DMS79 treated with DMSO at 0.1 percent for 48 hours (cell line): ENCODE results near the gene TEAD4.

Experiments used
- DNase-seq: peaks from one replicate; lab custom pipeline; 2025; lab: John Stamatoyannopoulos, UW

TEAD4 gene

DNA sequence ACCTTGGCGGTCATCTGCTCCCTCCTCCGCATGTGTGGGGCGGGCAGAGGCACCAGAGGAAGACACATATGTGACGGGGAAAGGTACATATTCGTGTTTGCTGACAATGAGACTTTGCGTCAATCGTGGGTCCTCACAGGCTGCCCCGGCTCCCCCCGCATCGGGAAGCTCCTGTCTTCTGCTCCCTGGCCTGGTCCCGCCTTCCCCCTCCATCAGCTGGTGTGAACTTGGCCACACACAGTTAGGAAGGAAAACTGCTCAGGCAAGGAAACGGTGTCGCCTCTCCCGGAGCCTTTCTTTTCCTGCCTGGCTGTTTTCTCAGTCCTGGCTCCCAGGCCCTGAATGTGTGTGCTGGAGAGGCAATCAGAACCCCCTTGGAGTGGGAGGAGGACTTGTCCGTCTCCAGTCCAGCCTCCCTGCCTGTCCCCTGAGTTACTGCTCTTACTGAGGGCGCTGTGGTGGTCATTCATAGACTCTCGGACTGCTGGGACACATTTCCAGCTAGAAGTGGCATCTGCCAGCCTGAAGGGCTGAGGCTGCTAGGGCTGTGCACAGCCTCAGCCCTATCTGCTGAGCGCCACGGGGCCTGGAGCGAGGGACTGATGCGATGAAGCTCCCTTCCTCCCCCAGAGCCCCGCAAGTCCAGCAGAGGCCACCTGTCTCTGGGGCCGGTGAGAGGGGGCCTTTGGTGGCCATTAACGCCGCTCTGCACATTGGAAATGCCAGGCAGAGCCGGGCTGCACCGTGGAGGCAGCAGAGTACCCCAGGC is 73.8 kb downstream of the TEAD4 start:
- no peak for DNase-seq

DNA sequence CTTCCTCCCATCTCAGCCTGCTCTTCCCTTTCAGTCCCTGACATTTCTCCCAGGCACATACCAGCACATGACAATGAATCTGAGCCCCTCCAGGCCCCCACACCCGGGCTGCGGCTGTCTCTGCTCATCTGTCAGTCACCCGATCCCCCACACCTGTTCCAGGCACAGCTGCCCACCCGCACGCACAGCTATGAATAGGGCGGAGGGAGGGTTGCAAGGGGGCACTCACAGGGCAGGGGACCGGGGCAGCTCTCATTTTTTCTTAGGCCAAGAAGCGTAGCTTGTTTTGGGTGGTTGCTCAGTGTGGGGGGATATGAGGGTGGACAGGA is 74.3 kb downstream of the TEAD4 start:
- DNase-seq = no peak

DNA sequence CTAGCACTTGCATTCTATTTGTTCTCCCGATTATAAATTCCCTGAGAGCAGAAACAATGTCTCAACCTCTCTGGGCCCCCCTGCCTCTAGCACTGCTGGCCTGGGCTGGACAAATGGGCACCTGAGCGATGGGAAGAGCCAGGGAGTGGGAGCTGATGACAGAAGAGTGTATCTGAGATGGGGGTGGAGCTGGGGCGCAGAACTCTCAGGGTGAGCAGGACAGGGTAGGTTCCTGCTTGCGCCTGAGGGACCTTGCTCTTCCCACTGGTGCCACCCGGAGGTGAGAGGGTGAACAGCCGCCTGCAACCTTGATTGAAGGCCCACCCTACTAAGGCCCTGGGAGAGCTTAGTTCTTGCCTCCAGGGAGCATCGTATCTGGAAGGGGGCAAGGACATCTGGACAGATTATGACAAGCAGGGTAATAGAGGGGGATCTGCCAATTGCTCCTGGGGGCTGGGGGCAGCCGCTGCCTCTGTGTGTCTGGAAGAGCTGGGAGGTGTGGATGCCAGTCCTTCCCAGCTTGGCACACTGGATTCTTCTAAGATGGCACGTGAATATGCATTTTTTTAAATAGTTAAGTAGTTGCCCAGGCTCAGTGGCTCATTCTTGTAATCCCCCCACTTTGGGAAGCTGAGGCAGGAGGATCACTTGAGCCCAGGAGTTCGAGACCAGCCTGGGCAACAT is 75.0 kb downstream of the TEAD4 start:
- DNase-seq = peak; percentile 36

DNA sequence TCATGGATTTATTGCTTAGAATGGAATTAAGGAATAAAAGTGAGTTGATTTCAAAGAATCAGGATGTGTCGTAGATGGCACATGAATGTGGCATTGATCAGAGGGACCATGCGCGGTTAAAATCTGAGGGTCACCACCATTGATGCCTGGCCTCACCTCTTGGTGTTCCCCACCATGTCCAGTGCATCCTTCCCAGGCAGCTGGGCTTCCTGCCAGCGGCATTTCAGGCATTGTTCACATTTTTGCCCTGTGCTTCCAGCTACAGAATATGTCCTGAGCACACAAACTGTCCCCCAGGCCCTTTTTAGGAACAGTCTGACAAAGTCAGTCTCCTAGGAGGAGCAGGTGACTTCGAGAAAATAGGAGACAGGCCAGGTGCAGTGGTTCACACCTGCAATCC is 76.0 kb downstream of the TEAD4 start:
- DNase-seq = no peak

DNA sequence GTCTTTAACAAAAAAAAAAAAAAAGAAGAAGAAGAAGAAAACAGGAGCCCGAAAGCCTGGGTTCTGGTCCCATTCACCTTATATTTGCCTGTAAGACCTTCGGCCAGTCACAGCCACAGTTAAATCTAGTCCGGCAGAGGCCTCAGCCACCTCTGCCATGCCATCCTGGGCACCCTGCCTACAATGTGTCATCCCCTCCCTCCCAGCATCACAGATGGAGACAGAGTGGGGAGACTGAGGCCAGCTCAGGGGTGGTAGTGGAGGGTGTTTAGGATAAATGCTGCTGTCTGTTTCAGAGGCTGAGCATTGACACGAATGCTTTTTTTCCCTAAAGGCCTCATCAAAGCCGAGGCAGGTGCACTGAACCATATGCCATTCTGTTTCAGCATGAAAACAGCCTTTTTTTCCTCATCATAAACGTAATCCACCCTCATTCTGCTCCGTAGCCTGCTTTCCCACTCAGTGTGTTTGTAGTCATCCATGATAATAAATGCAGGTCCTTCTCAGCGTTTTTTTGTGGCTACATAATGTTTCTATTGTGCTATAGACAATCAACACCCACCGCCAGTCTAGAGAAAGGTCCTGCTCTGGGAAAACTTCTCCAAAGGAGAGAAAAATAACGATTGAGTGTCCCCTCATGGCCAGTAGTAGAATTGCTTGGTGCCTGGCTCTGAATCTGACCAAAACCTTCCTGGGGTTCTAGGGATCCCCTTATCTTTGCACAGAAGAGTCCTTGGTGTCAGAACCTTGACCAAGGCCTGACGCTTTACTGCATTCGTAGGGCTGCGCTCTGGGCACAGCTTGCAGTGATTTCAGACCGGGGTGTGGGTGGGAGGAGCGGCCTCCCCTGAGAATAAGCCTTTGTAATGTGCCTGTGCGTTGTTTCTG is 76.9 kb downstream of the TEAD4 start:
- no peak for DNase-seq

DNA sequence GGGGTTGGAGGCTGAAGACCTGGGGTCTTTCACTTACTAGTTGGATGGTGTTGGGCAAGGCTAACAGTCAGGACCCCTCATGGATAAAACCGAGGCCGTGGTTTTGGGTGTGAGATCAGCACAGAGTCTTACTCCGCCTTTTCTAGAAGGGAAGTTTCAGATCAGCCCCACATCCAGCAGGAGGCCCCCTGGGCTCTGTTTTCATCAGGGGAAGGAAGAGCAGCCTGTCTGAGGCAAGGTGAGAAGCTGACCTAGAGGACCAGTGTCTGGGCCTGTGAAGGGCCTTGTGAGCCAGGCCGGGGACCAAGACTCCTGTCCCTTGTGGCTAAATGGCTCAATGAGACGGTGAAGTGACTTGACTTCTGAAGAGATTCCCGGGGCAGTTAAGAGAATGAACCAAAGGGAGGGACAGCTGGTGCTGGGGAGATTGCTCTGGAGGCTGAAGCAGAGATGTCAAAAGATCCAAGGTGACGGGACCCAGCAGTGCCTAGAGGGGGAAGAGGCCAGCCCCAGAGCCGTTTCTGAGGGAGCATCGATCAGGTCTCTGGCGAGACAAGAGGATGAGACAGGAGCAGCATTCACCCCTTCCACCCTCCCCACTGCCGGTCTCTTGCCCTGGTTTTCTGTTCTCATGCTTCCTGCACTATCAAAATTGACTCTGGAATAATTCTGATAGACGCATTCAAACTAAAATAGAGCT is 77.9 kb downstream of the TEAD4 start:
- DNase-seq = no peak

DNA sequence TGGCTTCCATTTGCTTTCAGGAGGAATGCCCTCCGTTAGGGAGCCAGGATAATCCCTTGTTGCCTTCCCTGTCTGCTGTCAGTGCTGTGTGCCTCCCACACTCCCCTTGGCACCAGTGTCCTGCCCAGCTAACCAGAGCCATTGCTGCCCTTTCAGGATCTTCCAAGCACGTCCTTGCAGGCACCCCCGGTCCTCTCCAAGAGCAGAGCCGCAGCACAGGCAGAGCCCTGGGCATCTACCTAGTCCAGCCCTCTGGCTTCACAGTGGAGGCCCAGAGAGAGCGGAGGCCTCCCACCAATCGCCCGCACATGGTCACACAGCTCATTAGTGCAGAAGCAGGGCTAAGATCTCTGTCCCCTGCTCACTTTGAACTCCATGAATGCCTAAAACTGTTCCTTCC is 79.0 kb downstream of the TEAD4 start:
- no peak for DNase-seq

DNA sequence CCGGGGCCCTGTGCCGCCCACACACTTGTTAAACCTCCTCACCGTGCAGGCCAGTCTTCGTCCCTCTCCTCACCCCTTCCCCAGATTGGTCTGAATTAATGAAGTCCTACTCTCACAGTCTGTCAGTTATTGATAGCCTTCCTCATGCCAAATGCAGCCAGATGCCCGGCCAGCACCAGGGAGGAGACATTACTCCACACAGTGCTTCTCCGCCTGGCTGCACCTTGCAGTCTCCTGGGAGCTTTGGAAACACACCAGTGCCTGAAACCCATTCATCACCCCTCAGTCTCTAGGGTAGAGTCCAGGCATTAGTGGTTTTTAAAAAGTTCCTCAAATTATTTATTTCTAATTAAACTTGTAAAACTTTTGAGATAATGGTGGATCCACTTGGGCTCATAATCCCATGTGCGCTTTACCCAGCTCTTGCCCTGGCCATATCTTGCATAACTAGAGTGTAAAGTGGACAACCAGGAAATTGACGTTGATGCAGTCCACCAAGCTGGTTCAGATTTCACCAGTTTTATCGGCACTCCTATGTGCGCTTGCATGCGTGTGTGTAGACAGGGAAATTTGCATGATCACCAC is 79.8 kb downstream of the TEAD4 start:
- no peak for DNase-seq

DNA sequence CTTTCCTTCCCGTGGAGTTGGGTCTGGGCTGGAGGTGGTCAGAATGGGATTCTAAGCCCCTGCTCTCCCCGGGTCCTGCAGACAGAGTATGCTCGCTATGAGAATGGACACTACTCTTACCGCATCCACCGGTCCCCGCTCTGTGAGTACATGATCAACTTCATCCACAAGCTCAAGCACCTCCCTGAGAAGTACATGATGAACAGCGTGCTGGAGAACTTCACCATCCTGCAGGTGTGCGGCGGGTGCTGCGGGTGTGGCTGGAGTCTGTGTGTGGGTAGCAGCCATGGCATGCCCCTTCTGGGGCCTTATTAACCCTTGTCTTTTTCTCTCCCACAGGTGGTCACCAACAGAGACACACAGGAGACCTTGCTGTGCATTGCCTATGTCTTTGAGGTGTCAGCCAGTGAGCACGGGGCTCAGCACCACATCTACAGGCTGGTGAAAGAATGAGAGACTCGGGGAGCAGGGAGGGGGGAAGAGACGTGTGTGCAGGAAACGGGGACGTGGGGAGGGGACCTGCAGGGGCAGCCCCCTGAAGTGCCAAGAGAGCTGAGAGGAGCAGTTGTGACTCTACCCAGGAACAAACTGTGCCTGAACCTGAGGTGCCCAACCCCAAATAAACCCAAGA is 80.9 kb downstream of the TEAD4 start:
- no peak for DNase-seq

DNA sequence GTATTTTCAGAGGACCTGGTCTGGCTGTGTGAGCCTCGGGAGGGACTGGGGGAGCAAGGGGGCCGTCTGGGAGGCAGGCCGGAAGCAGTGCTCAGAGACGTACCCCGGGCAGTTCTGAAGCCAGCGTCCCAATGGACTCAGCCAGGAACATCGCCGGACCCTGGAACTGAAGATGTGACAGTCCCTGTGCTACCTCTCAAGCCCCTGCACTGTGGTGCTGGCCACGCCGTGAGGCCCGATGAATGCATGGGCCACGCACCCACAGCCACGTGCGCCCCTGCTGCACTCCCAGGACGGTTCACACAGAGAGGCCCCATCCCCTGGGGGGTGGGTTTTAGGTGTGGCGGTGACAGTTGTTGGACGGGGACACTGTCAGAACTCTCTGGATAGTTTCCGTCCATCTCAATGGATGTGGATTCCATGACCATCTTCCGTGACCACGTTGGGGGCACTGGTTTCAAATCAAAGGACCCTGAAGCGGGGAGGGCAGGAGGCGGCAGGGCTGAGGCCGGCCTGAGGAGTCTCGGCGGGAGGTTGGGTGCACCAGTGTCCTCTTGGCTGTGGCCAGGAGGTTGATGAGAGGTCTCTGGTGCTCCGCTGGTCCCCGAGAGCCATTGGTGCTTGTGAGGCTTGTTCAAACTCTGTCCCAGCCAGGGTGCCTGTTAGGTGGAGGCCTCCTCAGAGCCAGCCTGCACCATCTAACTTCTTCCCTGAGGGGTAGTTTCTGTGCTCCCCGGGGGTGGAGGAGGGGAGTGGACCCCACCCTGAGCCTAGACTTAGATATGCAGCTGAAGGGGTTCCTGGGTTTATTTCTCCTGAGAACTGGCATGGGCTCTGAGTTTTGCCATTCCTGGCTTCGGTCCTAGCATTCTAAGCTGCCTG is 81.7 kb downstream of the TEAD4 start:
- no peak for DNase-seq

DNA sequence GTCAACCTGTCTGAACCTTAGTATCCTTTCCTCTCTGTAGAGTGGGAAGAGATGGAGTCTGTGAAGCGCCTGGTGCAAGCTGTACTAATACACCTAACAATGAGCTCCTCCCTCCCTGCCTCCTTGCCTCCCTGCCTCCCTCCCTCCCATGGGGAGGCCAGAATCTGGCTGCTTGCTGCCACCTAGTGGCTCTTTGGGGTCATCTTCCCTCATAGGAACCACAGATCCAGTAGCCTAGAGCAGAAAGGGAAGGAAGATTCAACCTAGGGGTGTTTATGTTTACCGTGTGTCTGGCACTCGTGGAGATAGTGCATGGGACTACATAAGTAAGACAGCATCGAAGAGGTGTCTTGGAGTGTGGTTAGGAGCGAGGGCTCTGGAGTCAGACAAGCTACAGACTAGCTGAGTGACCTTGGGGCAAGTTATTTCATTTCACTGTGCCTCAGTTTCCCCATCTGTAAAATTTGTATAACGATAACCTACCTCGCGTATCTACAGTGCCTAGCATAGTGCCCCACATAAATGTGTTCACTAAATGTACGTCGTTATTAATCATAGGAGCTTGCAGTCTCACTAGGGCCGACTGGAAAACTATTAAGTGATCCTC is 82.5 kb downstream of the TEAD4 start:
- peak; percentile 70 for DNase-seq

DNA sequence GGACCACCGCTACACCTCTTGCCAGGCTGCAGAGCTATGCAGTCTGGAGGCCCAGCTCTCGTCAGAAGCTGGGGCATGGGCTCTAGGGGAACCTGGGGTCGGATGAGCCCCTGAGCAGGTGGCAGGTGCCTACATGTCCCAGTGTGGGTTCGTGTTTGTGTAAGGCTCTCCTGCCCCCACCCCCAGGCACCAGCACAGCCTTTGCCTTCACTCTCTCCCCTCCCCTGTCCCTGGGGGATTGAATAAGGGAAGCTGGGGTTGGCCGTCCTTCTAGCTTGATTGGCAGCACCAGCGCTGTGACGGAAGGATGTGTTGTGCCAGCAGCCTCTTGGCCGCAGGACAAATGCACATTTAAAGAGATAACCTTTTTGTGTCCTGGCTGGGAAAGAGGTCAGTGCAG is 83.2 kb downstream of the TEAD4 start:
- DNase-seq = peak; percentile 28

DNA sequence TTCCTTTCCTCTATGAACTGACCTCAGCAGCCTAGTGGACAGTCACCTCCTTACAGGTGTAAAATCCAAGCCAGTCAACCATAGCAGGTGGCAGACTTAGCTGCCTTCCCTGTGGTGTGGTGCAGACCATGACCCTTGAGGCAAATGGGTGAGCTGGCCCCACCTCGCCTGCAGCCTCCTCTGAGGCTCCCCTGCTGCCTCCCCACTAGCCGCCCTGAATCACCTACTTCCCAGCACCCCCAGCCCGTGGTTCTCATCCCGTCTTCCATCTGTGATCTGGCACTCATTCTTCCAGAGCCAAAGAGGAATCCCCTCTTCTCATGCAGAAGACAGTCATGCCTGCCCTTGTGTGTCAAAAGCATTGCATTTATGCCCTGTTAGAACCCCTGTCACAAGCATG is 83.6 kb downstream of the TEAD4 start:
- DNase-seq = no peak

DNA sequence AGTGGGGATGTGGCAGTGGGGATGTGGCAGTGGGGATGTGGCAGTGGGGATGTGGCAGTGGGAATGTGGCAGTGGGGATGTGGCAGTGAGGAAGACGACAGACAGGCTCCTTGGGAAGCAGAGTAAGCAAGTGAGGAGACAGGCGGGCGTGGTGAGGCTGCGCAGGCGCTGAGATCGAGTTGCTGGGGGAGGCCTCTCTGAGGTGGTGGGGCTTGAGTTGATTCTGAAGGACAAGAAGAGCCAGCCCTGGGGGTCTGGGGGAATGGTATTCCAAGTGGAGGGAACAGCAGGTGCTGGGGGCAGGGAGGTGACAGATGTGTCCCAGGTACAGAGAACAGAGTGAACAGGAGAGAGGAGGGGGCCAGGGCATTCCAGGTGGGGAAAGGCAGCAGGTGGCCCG is 84.2 kb downstream of the TEAD4 start:
- DNase-seq = no peak

DNA sequence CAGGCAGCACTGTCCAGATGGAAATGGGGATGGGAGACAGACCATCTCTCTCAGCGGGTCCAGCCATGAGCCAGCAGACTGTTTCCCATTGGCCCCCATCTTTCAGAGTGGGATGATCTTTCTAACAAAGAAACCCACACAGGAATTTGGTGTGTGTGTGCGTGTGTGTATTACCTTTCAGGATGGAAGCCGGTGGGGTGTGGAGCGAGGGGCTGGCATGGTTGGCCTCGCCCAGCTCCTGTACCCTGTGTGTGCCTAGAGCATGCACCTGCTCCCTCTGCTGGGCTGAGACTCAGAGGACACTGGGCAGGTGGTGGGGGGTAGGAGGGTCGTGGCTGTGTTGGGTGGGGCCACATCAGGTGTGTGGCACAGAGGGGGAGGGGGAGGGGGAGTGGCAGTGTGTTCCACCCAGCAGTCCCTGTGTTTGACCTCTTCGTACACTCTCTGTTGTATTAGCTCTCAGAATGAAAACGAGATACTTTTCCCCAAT is 85.0 kb downstream of the TEAD4 start:
- no peak for DNase-seq

DNA sequence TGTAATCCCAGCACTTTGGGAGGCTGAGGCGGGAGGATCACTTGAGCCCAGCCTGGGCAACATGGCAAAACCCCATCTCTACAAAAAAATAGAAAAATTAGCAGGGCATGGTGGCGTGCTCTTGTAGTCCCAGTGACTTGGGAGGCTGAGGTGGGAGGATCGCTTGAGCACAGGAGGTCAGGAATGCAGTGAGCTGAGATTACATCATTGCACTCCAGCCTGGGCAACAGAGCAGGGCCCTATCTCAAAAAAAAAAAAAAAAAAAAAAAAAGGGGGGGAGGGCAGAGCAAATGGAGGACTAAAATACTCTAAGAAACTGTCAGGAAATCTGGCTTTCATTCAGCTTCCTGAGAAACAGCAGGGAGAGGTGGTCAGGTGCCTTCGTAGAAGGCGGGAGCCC is 86.3 kb downstream of the TEAD4 start:
- no peak for DNase-seq

DNA sequence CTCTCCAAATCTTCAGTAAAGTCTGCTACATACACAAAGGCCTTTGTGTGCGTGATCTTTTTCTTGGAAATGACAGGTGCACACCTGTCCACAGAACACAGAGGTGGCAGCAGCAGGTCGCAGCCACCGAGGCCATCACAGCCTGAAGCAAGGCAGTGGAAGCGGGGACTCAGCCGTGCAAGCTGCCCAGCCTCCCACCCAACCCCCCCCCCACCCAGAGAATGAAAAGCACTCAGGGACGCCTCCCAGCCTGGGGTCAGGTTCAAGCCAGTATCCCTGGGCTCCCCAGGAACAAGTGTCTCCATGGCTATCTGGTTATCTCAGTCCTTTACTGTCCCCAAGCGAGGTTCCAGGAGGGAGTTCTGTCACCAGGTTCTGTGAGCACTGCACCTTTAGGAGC is 86.8 kb downstream of the TEAD4 start:
- no peak for DNase-seq

DNA sequence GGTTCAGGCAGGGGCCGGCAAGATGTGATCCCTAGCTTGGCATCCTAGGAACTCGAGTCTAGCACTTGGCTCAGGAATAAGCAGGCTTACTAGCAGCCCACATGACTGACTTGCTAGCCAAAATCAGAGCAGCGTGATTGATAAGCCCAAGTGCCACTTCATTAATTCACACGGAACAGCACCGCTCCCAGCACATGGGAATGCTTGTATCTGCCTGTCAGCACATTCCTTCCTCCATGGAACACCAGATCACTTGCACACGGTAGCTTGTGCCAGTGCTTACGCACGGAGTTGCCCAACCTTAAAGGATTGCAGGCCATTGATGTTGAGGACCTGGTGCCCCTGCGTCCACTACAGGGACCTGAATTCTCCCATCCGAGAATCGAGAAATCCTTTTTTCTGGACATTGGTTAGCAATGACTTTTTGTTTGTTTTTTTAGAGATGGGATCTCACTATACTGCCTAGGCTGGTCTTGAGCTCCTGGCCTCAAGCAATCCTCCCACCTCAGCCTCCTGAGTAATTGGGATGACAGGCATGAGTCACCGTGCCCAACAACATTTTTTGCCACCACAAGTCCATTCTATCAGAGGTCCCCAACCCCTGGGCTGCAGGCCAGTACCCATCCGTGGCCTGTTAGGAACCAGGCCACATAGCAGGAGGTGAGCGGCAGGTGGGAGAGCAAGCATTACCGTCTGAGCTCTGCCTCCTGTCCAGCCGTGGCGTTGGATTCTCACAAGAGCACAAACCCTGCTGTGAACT is 87.4 kb downstream of the TEAD4 start:
- DNase-seq = no peak

DNA sequence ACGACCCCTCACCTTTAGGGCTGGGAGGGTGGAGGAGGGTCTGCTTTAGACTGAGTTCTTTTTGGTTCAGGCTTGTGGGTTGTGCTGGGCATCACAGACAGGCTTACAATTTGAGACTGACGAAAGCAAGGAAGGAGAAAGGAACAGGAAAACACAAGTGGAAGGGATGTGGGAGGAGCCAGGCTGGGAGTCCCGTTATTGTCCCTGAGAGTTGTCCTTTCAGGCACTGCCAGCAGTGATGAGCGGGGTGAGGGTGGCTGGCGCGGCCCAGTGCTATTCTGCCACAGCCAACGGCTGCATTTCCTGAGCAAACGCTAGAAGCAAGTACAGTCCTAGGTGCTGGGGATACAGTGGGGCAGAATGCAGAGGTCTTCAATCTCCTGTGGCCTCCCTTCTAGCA is 88.8 kb downstream of the TEAD4 start:
- DNase-seq = no peak
